HG03139 (cell line): ENCODE data around the gene HTRA3.
"Not testable (repeated sequence)": the region's sequence is repeated elsewhere in the genome, so short reads cannot be mapped to it uniquely, and the experiment has no call there.

ENCODE experiments used
- ATAC-seq: cut with Tn5 transposase; IDR thresholded peaks from one replicate; pipeline ENCODE4 v1.9.1; 2021; ENCODE audit not compliant: unreplicated experiment

HTRA3 gene

DNA sequence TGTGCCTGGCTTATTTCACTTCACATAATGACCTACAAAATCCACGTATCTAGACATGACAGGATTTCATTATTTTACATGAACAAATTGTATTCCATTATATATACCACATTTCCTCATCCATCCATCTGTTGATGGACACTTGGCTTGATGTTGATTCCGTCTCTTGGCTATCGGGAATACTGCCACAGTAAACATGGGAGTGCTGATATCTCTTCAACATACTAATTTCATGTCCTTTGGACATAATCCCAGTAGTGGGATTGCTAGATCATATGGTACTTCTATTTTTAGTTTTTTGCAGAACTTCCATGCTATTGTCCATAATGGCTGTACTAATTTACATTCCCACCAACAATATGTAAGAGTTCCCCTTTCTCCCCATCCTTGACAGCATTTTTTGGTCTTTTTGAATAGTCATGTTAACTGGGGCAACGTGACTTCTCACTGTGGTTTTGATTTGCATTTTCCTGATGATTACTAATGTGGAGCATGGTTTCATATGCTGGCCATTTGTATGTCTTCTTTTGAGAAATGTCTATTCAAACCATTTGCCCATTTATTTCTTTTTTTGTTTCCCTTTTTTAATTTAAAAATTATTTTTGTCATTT lies 68.9 kb downstream of the HTRA3 start:
- ATAC-seq = no peak

DNA sequence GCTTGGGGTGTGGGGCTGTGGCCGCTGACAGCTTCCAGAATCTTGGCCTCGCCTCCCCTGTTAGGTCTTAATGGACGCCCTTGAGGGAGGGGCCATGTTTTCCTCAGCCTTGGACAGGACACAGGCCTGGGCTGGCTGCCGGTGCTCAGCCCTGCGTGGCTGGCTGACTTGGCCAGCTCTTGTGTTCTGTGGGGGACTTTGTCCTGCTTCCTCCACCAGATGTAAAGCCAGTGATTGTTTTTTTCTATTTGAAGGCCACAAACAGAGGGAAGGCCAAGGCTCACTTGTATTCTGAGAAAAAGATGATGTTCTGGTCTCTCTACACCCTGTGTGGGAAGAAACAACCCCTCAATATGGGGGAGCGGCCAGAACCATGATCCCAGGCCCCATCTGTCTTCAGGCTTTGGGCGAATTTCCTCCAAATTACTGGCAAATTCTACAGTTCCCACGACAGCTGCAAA lies 71.3 kb downstream of the HTRA3 start:
- no peak for ATAC-seq

DNA sequence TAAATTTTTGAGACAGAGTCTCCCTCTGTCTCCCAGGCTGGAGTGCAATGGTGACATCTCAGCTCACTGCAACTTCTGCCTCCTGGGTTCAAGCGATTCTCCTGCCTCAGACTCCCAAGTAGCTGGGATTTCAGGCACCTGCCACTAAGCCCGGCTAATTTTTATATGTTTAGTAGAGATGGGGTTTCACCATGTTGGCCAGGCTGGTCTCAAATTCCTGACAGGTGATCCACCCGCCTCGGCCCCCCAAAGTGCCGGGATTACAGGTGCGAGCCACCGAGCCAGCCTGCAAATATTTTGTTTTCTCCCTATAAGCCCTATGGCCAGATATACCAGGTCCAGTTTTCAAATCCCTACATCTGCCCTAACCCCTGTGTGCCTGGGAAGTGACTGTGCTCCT lies 71.7 kb downstream of the HTRA3 start:
- not testable (repeated sequence) for ATAC-seq

DNA sequence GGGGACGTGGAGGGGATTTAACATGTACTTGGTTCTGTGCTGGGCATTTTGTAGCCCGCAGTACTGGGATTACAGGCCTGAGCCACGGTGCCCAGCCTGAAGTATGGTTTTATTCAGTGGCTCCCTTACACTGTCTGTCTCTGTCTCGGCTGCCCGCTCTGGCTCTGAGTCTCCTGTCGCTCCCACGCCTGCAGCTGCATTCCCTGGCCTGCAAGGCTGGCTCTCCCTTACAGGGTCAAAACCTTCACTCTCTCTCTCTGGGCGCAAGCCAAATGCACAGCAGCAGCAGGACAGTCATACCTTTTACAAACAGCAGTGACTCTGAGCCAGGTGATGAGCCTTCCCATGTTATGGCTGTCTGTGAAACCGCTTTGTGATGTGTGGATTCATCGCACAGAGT lies 72.1 kb downstream of the HTRA3 start:
- ATAC-seq = no peak

DNA sequence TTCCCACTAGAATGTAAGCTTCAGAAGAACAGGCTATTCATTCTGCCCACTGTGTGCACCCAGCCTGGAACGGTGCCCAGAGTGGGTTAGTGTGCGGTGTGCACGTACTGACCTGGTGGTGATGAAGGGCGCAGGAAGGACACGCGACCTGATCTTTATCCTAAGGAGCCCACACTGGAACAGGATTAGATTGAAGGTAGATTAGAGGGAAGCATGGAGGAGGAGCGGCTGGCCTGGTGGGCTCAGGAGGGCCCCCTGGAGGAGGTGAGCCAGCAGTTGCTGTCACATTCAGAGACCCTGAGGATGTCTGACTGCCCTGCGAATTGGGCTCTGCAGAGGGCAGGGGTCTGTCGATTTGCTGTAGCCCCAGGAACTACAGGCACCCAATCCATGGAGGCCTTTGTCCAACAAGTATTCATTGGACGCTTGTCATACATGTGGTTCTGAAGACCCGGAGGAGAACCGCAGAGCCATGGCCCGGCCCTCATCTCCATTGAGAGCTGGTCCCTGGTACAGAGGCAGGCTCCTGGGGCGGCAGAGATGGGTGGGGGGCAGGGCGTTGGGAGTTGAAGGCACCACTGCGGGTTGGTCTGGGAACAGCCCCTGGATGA lies 73.2 kb downstream of the HTRA3 start:
- ATAC-seq = no peak

DNA sequence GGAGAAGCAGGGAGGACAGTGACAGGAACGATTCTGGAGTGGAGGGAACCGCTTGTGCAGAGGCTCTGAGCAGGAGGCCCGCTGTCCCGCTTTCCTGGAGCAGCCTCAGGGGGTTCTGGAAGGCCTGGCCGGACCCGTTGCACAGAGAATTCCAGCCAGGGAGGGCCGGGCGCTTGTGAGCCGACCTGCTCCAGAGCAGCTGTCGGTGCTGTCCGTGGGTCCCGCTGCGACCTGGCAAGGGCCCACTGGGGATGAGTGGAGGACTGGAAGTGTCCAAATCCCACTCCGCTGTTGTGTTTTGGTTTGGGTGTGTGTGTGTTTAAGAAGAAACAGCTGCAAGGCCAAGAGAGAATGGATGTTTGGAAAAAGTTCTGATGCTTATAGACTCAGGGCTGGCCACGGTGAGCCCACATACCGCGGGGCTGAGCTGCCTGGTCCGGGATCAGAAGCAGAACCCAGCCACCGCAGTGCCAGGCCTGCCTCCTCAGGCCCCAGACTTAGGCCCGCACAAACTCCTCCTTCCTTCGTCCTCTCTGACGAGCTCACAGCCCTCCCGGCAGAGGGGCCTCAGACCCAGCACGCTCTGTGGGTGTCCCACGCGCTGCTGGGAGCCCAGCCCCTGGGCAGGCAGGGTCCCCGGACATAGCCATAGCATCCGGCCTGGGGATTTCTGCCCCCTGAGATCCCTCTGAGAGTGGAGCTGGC lies 73.9 kb downstream of the HTRA3 start:
- ATAC-seq = no peak

DNA sequence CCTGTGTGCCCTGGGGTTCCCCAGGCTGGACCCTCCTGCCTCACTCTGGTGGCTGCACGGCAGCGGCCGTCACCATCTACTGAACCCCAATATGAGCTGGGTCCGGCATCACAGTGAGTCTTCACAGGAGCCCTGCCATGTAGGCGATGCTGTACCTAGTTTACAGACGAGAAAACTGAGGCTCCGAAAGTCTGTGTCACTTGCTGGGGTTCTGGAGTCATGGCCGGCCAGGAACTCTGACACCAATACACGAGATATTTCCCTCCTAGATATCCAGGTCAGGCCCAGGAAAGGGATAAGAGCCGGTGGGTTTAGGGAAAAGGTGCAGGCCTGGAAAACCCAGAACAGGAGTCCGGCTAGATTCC lies 74.4 kb downstream of the HTRA3 start:
- ATAC-seq = no peak

DNA sequence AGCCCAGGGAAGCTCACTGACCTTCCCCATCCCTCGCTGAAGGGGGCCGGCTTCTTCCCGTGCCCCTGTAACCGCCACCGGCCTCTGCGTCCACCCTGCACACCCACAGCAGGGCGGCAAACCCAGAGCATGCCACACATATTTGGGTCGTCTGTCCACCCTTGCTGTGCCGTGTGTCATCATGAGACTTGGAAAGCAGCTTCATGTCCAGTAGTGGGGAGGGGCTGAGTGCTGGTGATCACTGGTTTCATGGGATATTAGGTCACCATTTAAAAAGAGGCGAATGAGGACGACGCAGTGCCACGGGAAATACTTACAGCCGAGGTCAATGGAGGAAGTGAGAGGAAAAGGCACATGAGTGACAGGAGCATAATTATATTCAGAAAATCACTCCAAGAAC lies 74.8 kb downstream of the HTRA3 start:
- no peak for ATAC-seq

DNA sequence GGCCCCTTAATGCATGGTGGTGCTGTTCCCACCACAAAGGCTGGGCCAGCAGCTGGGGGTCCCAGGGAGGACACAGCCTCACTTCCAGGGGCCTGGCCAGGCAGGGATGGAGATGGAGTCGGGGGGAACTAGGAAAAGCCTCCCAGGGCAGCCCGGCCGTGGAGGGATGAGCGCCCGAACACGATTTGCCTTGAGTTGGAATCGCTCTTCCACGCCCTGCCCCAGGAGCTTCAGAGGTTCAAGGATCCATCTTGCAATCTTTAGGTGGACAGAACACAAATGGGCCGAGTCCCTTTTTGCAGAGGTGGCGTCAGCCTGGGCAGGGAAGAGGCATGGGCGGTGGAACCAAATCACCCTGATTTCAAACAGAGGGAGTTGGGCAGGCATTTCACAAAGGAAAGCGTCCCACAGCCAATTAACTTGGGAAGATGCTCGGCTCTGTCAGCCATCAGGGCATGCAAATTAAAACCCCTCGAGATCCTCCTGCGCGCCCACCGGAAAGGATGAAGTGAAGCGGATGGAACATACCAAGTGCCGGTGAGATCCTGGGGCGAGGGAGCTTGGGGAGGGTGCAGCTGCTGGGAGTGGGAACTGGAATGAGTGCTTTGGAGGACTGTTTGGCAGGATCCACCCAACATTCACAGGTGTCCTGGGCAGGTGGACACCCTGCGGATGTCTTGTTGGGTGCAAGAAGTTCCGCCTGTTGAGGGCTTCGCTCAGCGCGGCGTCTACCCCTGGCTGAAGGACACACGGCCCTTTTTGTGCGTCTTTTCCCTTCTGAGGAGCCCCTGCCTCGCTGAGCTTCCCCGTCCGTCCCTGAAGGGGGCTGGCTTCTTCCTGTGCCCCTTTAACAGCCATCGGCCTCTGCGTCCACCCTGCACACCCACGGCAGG lies 75.7 kb downstream of the HTRA3 start:
- ATAC-seq = no peak

DNA sequence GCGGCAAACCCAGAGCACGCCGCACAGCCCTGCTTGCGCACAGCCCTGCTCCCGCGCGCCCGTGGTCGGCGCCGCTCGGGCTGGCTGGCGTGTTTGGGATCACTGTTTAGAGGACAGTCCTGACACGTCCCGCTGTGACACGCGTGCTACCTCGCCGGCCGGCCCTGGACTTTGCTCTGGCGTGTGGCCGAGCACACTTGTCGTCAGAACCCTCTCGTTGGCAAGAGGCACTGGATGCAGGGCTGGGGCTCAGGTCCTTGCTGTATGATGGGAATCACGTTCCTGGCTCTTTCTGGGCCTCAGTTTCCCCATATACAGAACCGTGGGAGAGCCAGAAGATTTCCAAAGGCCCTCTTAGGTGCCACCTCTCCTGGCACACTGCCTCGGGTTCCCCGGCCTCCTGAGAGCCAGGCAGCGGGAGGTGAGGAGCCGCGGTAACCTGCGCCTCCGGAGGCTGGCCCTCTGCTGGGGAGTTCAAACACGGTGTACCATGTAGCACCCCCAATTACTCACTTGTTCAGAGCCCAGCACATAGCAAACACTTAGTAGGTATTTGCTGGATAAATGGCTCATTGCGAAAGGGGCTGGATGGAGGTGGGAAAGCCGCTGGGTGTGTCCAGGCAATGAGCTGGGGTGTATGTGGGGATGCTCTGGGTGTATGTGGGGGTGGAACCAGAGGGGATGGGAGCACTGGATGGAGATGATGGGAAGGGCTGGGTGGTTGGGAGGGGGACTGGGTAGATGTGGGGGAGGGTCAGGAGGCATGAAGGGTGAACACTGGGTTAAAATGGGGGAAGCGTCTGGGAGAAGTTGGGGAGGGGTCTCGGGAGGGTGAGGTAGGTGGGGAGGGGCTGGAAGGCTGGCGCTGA lies 76.6 kb downstream of the HTRA3 start:
- no peak for ATAC-seq

DNA sequence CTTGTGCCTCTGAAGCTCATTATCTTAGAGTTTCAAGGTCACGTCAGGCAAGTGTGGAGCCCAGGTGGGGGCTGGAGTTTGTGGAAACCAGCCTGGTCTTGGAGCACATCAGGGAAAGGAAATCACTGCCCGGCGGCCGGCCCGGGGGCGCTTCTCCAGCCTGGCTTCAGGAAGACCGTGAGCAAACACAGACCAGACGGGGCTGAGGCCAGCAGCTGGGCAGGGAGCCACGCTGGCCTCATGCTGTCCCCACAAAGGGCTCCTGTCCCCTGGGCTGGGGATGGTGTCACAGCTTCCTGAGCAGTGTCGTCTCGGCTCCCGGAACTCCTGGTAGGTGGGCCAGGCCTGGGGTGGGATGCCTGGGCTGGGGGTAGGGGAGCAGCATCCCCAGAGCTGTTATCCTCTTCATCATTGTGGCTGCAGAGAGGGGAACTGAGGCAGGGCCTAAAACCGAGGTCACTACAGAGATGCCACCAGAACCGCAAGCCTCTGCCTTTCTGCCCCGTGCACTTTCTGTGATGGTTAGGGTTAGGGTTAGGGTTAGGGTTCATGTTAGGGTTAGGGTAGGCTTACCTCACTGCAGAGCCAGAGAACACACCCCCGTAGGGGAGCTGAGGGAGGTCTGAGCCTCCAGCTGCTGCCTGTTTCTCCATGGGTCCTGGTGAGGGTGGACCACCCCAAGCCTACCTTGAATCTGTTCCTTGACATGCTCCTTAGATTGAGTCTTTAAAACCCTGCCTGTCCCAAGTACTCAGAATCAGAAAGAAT lies 77.5 kb downstream of the HTRA3 start:
- ATAC-seq = no peak

DNA sequence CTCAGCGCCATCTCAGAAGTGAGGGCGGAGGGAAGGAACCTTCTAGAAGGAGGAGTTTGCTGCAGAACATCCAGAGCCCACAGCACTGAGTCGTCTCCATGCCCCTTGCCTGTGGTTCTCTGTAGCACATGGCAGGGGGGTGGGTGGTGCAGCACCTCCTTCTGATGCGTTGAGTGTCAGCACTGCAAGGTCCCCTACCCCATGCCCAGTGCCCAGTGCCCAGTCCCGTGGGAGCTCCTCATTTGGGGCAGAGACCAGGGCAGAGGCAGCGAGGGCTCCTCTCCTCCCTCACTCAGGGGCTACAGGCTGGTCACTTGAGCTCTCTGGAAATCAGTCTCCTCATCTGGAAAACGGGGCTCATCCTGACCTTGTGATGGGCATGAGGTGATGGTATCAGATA lies 78.1 kb downstream of the HTRA3 start:
- no peak for ATAC-seq

DNA sequence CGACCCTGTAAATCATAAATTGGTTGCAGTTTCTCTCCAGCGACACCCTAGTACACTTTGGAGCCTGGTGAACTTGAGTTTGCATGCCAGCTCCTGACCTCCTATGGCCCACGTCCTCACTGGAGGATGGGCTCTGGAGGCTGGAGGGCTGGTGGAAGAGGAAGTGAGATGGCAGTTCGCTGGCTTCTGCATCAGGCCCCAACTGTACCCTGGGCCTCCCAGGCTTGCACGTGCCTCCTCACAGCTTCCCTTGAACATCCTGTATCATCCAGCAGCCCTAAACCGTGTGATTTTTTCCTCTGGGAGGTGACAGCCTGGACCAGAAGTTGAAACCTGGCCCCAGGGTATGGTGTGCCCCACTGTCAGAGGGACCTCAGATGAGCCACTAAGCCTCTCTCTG lies 78.5 kb downstream of the HTRA3 start:
- ATAC-seq = no peak

DNA sequence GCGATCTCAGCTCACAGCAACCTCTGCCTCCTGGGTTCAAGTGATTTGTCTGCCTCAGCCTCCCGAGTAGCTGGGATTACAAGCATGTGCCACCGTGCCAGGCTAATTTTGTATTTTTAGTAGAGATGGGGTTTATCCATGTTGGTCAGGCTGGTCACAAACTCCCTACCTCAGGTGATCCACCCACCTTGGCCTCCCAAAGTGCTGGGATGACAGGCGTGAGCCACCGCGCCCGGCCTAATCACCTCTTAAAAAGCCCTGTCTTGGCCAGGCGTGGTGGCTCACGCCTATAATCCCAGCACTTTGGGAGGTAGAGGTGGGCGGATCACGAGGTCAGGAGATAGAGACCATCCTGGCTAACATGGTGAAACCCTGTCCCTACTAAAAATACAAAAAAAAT lies 79.7 kb downstream of the HTRA3 start:
- not testable (repeated sequence) for ATAC-seq

DNA sequence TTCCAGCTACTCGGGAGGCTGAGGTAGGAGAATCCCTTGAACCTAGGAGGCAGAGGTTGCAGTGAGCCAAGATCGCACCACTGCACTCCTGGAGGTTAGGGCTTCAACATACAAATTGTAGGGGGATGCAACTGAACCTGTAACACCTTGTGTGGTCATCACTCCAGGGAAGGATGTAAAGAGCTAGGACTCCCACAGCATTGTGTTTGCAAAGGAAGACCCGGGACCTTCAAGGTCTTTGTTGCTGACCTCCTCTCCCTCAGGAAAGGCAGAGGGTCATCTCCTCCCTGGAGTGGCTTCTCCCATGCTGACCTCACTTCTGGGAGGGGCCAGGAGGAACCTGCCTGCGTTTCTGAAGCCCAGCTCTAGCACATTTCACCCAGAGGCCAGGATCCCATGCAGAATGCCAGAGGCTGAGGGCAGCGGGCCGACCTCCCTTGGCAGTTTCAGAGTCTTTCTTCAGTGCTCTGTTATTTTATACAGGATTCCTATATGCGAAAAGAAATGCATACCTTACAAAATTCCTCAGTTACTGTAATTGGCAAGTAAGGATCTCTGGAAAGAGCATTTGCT lies 80.2 kb downstream of the HTRA3 start:
- ATAC-seq = no peak

DNA sequence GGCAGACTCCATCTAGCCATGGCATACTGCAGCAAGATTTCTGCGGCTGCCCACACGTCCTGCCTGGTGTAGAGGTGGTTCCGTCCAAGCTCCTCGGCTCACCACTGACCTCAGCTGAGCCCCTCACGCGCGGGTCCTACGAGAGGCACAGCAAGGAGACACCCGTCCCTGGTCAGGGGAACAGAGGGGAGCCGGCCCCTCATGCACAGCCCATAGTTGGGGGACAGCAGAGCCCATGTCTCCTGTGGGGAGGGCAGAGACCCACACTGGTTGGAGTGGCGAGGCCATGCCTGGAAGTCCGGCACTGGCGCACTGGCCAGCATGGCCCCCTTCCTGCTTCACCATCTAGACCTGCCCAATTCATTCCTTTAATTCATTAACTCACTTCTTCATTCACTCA lies 80.8 kb downstream of the HTRA3 start:
- no peak for ATAC-seq

DNA sequence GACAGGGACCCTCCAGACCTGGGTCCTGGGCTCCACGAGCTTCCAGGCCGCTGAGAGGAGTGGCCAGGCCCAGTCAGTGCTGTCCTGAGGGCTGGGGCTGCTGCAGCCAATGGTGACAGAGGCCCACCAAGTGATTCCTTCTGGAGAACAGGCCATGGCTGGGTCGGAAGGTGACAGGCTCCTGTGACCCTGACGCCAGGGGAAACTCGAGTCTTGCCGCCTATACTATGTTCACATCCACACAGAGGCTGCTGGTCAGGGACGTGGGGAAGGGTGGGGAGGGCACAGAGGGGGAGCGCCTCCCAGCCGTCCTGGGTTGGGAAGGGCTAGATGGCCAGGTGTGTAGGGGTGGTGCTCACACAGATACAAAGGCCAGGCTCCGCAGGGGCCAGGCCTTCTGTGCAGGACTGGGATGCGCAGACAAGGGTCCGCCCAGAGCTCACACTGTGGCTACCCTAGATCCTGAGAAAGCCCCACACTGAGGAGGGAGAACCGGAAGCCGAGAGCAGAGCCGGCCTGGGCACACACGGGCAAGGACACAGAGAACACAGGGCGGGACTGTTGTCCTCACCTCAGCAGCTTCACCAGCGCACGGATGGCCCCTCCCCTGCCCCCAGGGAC lies 81.4 kb downstream of the HTRA3 start:
- no peak for ATAC-seq

DNA sequence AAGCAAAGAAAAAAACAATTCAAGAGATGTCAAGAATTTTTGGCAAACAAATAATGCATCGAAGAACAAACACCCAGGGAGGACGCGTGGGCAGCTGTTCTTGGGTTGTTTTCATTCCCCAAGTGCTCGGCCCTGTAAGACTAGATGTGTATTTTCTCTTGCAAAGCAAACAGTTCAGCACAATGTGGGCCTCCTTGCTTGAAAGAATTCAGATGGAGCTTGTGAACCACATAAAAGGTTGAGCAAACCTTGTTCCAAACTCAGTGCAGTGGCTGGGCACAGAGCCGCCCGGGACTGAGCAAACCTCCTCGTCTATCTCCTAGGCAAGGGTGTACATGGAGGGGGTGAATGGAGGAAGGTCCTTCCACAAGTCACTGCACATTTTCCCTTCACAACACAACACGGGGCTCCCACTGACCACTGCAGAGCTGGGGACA lies 82.4 kb downstream of the HTRA3 start:
- ATAC-seq = no peak
